ENCODE measurements around the gene LTC4S.

Gene LTC4S

GRCh38 chr5:179821298-179822058 lies 27.7 kb downstream of the LTC4S start:
- peak; percentile 91 for DNase-seq (ENCODE audit: low read depth)
- TF ChIP-seq CTCF (IDR thresholded peaks at IDR 0.05; ENCODE audit: low read depth, low read length) (no peak), MAX (IDR thresholded peaks at IDR 0.05; ENCODE audit: low read depth, low read length) (0 out of 2 replicates have a peak, but pooled peaks have one; percentile 22), MYC (IDR thresholded peaks at IDR 0.05; ENCODE audit: low read depth, low read length) (0 out of 2 replicates have a peak, but pooled peaks have one; percentile 33), POLR2A (IDR thresholded peaks at IDR 0.05; ENCODE audit: extremely low read depth, insufficient read length) (peak; percentile 64)
- H3K4me3 ChIP-seq (ENCODE audit: low read depth, low read length), result peak overlapping the region; percentile 62

- H3K4me3 ChIP-seq (ENCODE audit: low read depth, low read length), result peak overlapping the region; percentile 62
- DNase-seq (ENCODE audit: low read depth), result no peak
- TF ChIP-seq MAX (IDR thresholded peaks at IDR 0.05; ENCODE audit: low read depth, low read length) (no peak), CTCF (IDR thresholded peaks at IDR 0.05; ENCODE audit: low read depth, low read length) (no peak), MYC (IDR thresholded peaks at IDR 0.05; ENCODE audit: low read depth, low read length) (no peak), POLR2A (IDR thresholded peaks at IDR 0.05; ENCODE audit: extremely low read depth, insufficient read length) (no peak)
Measured at GRCh38 chr5:179822059-179822432, 28.3 kb downstream of the LTC4S start.

- no peak overlapping the region for H3K4me3 ChIP-seq (ENCODE audit: low read depth, low read length)
- no peak for DNase-seq (ENCODE audit: low read depth)
- TF ChIP-seq MAX (IDR thresholded peaks at IDR 0.05; ENCODE audit: low read depth, low read length) (no peak), CTCF (IDR thresholded peaks at IDR 0.05; ENCODE audit: low read depth, low read length) (no peak), POLR2A (IDR thresholded peaks at IDR 0.05; ENCODE audit: extremely low read depth, insufficient read length) (no peak), MYC (IDR thresholded peaks at IDR 0.05; ENCODE audit: low read depth, low read length) (no peak)
Measured at GRCh38 chr5:179822444-179822990, 28.7 kb downstream of the LTC4S start.

- H3K4me3 ChIP-seq (ENCODE audit: low read depth, low read length), result no peak overlapping the region
- TF ChIP-seq CTCF (IDR thresholded peaks at IDR 0.05; ENCODE audit: low read depth, low read length) (no peak), MAX (IDR thresholded peaks at IDR 0.05; ENCODE audit: low read depth, low read length) (no peak), MYC (IDR thresholded peaks at IDR 0.05; ENCODE audit: low read depth, low read length) (no peak), POLR2A (IDR thresholded peaks at IDR 0.05; ENCODE audit: extremely low read depth, insufficient read length) (no peak)
- no peak for DNase-seq (ENCODE audit: low read depth)
Measured at GRCh38 chr5:179823937-179824744, 30.4 kb downstream of the LTC4S start.

GRCh38 chr5:179824745-179825112 lies 30.9 kb downstream of the LTC4S start:
- TF ChIP-seq MAX (IDR thresholded peaks at IDR 0.05; ENCODE audit: low read depth, low read length) (no peak), MYC (IDR thresholded peaks at IDR 0.05; ENCODE audit: low read depth, low read length) (no peak), POLR2A (IDR thresholded peaks at IDR 0.05; ENCODE audit: extremely low read depth, insufficient read length) (no peak), CTCF (IDR thresholded peaks at IDR 0.05; ENCODE audit: low read depth, low read length) (no peak)
- DNase-seq (ENCODE audit: low read depth), result no peak

More at GRCh38 chr5:179824745-179825112, 30.9 kb downstream of the LTC4S start:
- no peak overlapping the region for H3K4me3 ChIP-seq (ENCODE audit: low read depth, low read length)
